HEK293 (cell line): ENCODE data around the gene PTHLH.

Source experiments
- CTCF ChIA-PET: fragments of 350-600 bp; formaldehyde crosslinking; extraction: SDS; loops from one replicate; lab custom pipeline; 2021; ENCODE audit warnings: antibody characterized with exemption; lab: Yijun Ruan, JAX
- POLR2A ChIA-PET: fragments of 300-600 bp; formaldehyde crosslinking; extraction: SDS; loops from one replicate; lab custom pipeline; 2020; ENCODE audit warnings: antibody characterized with exemption, inconsistent platforms; lab: Yijun Ruan, JAX
- H3K27ac ChIP-seq: fragments of 200-500 bp; sonication (Bioruptor generic); 2 replicates; pipeline ENCODE4 v1.5.1; 2014; ENCODE audit warnings: low read depth, low read length, control low read depth, inconsistent platforms; ENCODE audit errors: extremely low read depth
- H3K36me3 ChIP-seq, 2 experiments: fragments of 200-500 bp in 1 of 2; sonication (Bioruptor generic) in 1 of 2; 1 replicate in 1 of 2; 2 replicates in 1 of 2; pipeline ENCODE4 v1.5.1; 2014 to 2017; ENCODE audit warnings: inconsistent platforms in 2 of 2, low read length in 2 of 2; ENCODE audit not compliant: control insufficient read depth in 2 of 2, insufficient read depth in 1 of 2
- H3K4me1 ChIP-seq: fragments of 200-500 bp; sonication (Bioruptor generic); 2 replicates; pipeline ENCODE4 v1.5.1; 2014; ENCODE audit warnings: mild to moderate bottlenecking, low read length, inconsistent platforms; ENCODE audit not compliant: control insufficient read depth, insufficient read depth
- H3K4me3 ChIP-seq: 2 replicates; pipeline ENCODE4 v1.5.1; 2011; ENCODE audit warnings: low read depth, mild to moderate bottlenecking, control low read depth, low read length, moderate library complexity
- H3K9me3 ChIP-seq: fragments of 200-500 bp; sonication (Bioruptor generic); 2 replicates; pipeline ENCODE4 v1.5.1; 2014; ENCODE audit warnings: low read depth, low read length, inconsistent platforms; ENCODE audit not compliant: control insufficient read depth, insufficient read depth
- BCL11B ChIP-seq: fragments of 450-650 bp; formaldehyde crosslinking; IDR thresholded peaks from 2 replicates; pipeline ENCODE4 v1.5.1; 2016; ENCODE audit warnings: low read depth, missing biosample characterization, missing genetic modification characterization
- GLI2 ChIP-seq: fragments of 450-650 bp; formaldehyde crosslinking; IDR thresholded peaks from 2 replicates; pipeline ENCODE4; 2017; ENCODE audit warnings: missing biosample characterization, missing genetic modification characterization, low read depth, borderline replicate concordance
- KLF10 ChIP-seq: fragments of 450-650 bp; IDR thresholded peaks from 2 replicates; pipeline ENCODE4 v1.5.1; 2018; ENCODE audit warnings: missing biosample characterization, mild to moderate bottlenecking, missing genetic modification characterization
- KLF8 ChIP-seq: fragments of 450-650 bp; formaldehyde crosslinking; IDR thresholded peaks from 2 replicates; pipeline ENCODE4 v1.5.1; 2016; ENCODE audit warnings: missing biosample characterization, missing genetic modification characterization
- SP7 ChIP-seq: fragments of 450-650 bp; formaldehyde crosslinking; IDR thresholded peaks from 2 replicates; pipeline ENCODE4 v1.5.1; 2016; ENCODE audit warnings: missing biosample characterization, missing genetic modification characterization
- TSHZ1 ChIP-seq: fragments of 450-650 bp; formaldehyde crosslinking; IDR thresholded peaks from 2 replicates; pipeline ENCODE4 v1.5.1; 2016; ENCODE audit warnings: missing biosample characterization, missing genetic modification characterization, borderline replicate concordance
- ZBTB44 ChIP-seq: fragments of 450-650 bp; IDR thresholded peaks from 2 replicates; pipeline ENCODE4 v1.5.1; 2018; ENCODE audit warnings: missing biosample characterization, mild to moderate bottlenecking, missing genetic modification characterization
- ZEB2 ChIP-seq: fragments of 450-650 bp; formaldehyde crosslinking; IDR thresholded peaks from 2 replicates; pipeline ENCODE4 v1.5.1; 2016; ENCODE audit warnings: missing biosample characterization, missing genetic modification characterization
- ZNF174 ChIP-seq: fragments of 450-650 bp; formaldehyde crosslinking; IDR thresholded peaks from 2 replicates; pipeline ENCODE4 v1.5.0; 2017; ENCODE audit warnings: missing biosample characterization, mild to moderate bottlenecking, missing genetic modification characterization
- ZNF184 ChIP-seq: fragments of 450-650 bp; IDR thresholded peaks from 2 replicates; pipeline ENCODE4 v1.5.1; 2018; ENCODE audit warnings: missing biosample characterization, mild to moderate bottlenecking, missing genetic modification characterization
- ZNF585B ChIP-seq: fragments of 450-650 bp; formaldehyde crosslinking; IDR thresholded peaks from 2 replicates; pipeline ENCODE4 v1.5.1; 2016; ENCODE audit warnings: missing biosample characterization, missing genetic modification characterization
- ZNF639 ChIP-seq: fragments of 450-650 bp; formaldehyde crosslinking; IDR thresholded peaks from 2 replicates; pipeline ENCODE4 v1.5.1; 2016; ENCODE audit warnings: missing biosample characterization, missing genetic modification characterization
- ZNF792 ChIP-seq: fragments of 450-650 bp; formaldehyde crosslinking; IDR thresholded peaks from 2 replicates; pipeline ENCODE4 v1.5.1; 2016; ENCODE audit warnings: missing biosample characterization, missing genetic modification characterization
- TF ChIP-seq, protein P1 (sequence below): fragments of 450-650 bp; formaldehyde crosslinking; conservative IDR thresholded peaks from 2 replicates; pipeline ENCODE4 v1.5.1; 2016; ENCODE audit warnings: low read depth, missing biosample characterization, missing genetic modification characterization
- TF ChIP-seq, protein P2 (sequence below): fragments of 450-650 bp; formaldehyde crosslinking; IDR thresholded peaks from 2 replicates; pipeline ENCODE4 v1.5.1; 2016; ENCODE audit warnings: missing biosample characterization, missing genetic modification characterization
- TF ChIP-seq, protein P3 (sequence below): fragments of 450-650 bp; formaldehyde crosslinking; IDR thresholded peaks from 2 replicates; pipeline ENCODE4 v1.5.1; 2016; ENCODE audit warnings: missing biosample characterization, missing genetic modification characterization
- TF ChIP-seq, protein P4 (sequence below): sonication (generic); formaldehyde crosslinking; IDR thresholded peaks from 2 replicates; pipeline ENCODE4 v1.8.1; 2022; ENCODE audit warnings: mild to moderate bottlenecking, moderate library complexity, missing genetic modification reagents

The PTHLH gene

GRCh38 chr12:27968972-27969623 lies 3.4 kb downstream of the PTHLH start (continued):
- peak; percentile 15; the same call in 1 of the 2 replicates for TF ChIP-seq ZEB2 (tag by site-specific recombination)

DNA sequence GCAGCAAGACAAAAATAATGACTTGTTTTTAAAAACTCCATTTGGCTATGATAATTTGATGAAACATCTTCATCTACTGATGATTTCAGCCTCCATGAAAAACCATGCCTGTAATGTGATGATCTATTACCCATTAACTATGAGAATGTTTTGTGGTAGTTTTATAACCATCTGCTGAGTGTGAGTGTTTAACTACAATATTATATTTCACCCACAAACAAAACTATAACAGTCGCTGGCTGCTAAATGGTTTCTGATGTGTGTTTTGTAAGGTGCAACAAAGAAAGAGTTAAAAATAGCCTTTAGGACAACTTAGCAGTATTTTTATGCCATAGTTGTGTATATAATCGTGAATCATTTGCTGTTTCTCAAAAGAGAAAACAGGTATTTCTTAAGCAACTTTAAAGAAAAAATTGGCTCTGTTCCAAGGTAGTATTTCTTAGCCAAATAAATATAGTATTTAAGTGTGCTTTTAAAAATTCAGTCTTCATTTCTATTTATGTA lies 4.9 kb downstream of the PTHLH start:
- POLR2A ChIA-PET, result no interaction called here
- H3K4me1 ChIP-seq, result peaks cover 18% of the 10 kb centered on the region
- H3K36me3 ChIP-seq, result 0 out of 3 replicates have a peak, but pooled peaks cover 0 to 3% of the 10 kb centered on the region in 2 experiments
- H3K27ac ChIP-seq, result no peak overlapping the region
- H3K4me3 ChIP-seq, result 0 out of 2 replicates have a peak overlapping the region, but pooled peaks have one; percentile 7
- no peaks in the 10 kb centered on the region for H3K9me3 ChIP-seq
- CTCF ChIA-PET, result no interaction called here
- TF ChIP-seq KLF8 (tag by site-specific recombination) (peak; percentile 56), ZBTB44 (tag by site-specific recombination) (peak; percentile 30; the same call in 1 of the 2 replicates), BCL11B (tag by site-specific recombination) (peak; percentile 34; the same call in 1 of the 2 replicates), ZNF174 (tag by site-specific recombination) (no peak), SP7 (peak; percentile 90), KLF10 (tag by site-specific recombination) (0 out of 2 replicates have a peak, but pooled peaks have one; percentile 44), ZNF184 (peak; percentile 23; the same call in 1 of the 2 replicates), ZEB2 (tag by site-specific recombination) (peak; percentile 86), TSHZ1 (tag by site-specific recombination) (peak; percentile 83; the same call in 1 of the 2 replicates), GLI2 (tag by site-specific recombination) (peak; percentile 74; the same call in 1 of the 2 replicates), ZNF639 (peak; percentile 80), ZNF792 (no peak), ZNF585B (tag by site-specific recombination) (no peak)
- TF ChIP-seq, protein P1, sequence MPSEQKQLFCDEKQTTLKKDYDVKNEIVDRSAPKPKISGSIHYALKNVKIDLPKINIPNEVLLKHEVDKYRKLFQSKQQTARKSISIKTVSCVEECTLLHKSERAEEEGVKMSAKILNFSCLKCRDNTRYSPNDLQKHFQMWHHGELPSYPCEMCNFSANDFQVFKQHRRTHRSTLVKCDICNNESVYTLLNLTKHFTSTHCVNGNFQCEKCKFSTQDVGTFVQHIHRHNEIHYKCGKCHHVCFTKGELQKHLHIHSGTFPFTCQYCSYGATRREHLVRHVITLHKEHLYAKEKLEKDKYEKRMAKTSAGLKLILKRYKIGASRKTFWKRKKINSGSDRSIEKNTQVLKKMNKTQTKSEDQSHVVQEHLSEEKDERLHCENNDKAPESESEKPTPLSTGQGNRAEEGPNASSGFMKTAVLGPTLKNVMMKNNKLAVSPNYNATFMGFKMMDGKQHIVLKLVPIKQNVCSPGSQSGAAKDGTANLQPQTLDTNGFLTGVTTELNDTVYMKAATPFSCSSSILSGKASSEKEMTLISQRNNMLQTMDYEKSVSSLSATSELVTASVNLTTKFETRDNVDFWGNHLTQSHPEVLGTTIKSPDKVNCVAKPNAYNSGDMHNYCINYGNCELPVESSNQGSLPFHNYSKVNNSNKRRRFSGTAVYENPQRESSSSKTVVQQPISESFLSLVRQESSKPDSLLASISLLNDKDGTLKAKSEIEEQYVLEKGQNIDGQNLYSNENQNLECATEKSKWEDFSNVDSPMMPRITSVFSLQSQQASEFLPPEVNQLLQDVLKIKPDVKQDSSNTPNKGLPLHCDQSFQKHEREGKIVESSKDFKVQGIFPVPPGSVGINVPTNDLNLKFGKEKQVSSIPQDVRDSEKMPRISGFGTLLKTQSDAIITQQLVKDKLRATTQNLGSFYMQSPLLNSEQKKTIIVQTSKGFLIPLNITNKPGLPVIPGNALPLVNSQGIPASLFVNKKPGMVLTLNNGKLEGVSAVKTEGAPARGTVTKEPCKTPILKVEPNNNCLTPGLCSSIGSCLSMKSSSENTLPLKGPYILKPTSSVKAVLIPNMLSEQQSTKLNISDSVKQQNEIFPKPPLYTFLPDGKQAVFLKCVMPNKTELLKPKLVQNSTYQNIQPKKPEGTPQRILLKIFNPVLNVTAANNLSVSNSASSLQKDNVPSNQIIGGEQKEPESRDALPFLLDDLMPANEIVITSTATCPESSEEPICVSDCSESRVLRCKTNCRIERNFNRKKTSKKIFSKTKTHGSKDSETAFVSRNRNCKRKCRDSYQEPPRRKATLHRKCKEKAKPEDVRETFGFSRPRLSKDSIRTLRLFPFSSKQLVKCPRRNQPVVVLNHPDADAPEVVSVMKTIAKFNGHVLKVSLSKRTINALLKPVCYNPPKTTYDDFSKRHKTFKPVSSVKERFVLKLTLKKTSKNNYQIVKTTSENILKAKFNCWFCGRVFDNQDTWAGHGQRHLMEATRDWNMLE (tag by site-specific recombination), result 0 out of 2 replicates have a peak, but pooled peaks have one; percentile 15
- TF ChIP-seq, protein P2, sequence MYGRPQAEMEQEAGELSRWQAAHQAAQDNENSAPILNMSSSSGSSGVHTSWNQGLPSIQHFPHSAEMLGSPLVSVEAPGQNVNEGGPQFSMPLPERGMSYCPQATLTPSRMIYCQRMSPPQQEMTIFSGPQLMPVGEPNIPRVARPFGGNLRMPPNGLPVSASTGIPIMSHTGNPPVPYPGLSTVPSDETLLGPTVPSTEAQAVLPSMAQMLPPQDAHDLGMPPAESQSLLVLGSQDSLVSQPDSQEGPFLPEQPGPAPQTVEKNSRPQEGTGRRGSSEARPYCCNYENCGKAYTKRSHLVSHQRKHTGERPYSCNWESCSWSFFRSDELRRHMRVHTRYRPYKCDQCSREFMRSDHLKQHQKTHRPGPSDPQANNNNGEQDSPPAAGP (tag by site-specific recombination), result 0 out of 2 replicates have a peak, but pooled peaks have one; percentile 22
- TF ChIP-seq, protein P3, sequence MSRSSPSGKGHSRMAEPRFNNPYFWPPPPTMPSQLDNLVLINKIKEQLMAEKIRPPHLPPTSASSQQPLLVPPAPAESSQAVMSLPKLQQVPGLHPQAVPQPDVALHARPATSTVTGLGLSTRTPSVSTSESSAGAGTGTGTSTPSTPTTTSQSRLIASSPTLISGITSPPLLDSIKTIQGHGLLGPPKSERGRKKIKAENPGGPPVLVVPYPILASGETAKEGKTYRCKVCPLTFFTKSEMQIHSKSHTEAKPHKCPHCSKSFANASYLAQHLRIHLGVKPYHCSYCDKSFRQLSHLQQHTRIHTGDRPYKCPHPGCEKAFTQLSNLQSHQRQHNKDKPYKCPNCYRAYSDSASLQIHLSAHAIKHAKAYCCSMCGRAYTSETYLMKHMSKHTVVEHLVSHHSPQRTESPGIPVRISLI, result peak; percentile 74; the same call in 1 of the 2 replicates
- TF ChIP-seq, protein P4, sequence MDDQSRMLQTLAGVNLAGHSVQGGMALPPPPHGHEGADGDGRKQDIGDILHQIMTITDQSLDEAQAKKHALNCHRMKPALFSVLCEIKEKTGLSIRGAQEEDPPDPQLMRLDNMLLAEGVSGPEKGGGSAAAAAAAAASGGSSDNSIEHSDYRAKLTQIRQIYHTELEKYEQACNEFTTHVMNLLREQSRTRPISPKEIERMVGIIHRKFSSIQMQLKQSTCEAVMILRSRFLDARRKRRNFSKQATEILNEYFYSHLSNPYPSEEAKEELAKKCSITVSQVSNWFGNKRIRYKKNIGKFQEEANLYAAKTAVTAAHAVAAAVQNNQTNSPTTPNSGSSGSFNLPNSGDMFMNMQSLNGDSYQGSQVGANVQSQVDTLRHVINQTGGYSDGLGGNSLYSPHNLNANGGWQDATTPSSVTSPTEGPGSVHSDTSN (CRISPR knock-in tag), result no peak
